Kidney (tissue), 14 donors: ENCODE measurements around the gene MOB3B. TPM values are rescaled to one million over a fixed set of nuclear protein-coding genes. Genes with fewer than 3 reads are reported as not detected.

Source experiments
- DNase-seq, 5 donors: peaks; one replicate each; pipeline ENCODE4 v3.0.0-alpha.2; 2013 to 2020
- FAIRE-seq: peaks from 2 replicates; lab custom pipeline; 2012; peaks lifted over from hg19 to GRCh38; lab: Jason Lieb, UNC
- H3K27ac ChIP-seq, 2 donors: one replicate each; pipeline ENCODE4 v1.7.0; 2013; ENCODE audit warnings: low read depth in 2 of 2, low read length in 2 of 2, inconsistent platforms in 1 of 2
- H3K27me3 ChIP-seq: one replicate; pipeline ENCODE4 v1.7.1; 2013; ENCODE audit warnings: low read length, inconsistent platforms; ENCODE audit not compliant: control insufficient read depth, insufficient read depth
- H3K36me3 ChIP-seq, 3 donors: one replicate each; pipeline versions ENCODE4 v1.7.0 to v1.7.1; 2013; ENCODE audit warnings: low read length in 3 of 3, control low read depth in 1 of 3, inconsistent platforms in 1 of 3; ENCODE audit not compliant: insufficient read depth in 3 of 3, control insufficient read depth in 2 of 3
- H3K4me1 ChIP-seq, 3 donors: one replicate each; pipeline versions ENCODE4 v1.7.0 to v1.7.1; 2013; ENCODE audit warnings: low read length in 3 of 3, inconsistent platforms in 1 of 3, low read depth in 1 of 3; ENCODE audit not compliant: control insufficient read depth in 2 of 3, insufficient read depth in 2 of 3
- H3K4me3 ChIP-seq, 3 donors: one replicate each; pipeline versions ENCODE4 v1.7.0 to v1.8.1; 2013; ENCODE audit warnings: low read length in 3 of 3, control low read depth in 1 of 3, inconsistent platforms in 1 of 3
- H3K9ac ChIP-seq, 3 donors: one replicate each; pipeline versions ENCODE4 v1.7.0 to v1.7.1; 2013; ENCODE audit warnings: low read length in 3 of 3, control low read depth in 1 of 3, inconsistent platforms in 1 of 3
- H3K9me3 ChIP-seq, 3 donors: one replicate each; pipeline versions ENCODE4 v1.7.0 to v1.7.1; 2013; ENCODE audit warnings: low read length in 3 of 3, control low read depth in 1 of 3, inconsistent platforms in 1 of 3; ENCODE audit not compliant: control insufficient read depth in 2 of 3, insufficient read depth in 1 of 3
- intact Hi-C: fragments of 100-400 bp; cut with DNase I; formaldehyde crosslinking; loops from one replicate; pipeline ENCODE4 v1.11.1; 2022
- polyA plus RNA-seq: library from polyadenylated mRNA; stranded (reverse); fragments of 350-450 nt; fragmentation: Illumina TruSeq; extraction: RNeasy Lipid Tissue Mini Kit (QIAGEN cat#74804); gene quantifications from one replicate; pipeline ENCODE4 v1.2.3, GENCODE V29; 2014; ENCODE audit warnings: low read depth, low replicate concordance; ENCODE audit not compliant: insufficient read depth
- total RNA-seq: library from RNA; stranded (reverse); fragmentation: NEBNext Ultra II Directional; extraction: Animal tissue kit (Norgen Biotek cat#: 25700); gene quantifications from one replicate; pipeline ENCODE4 v1.2.1, GENCODE V29; 2021
- TF ChIP-seq, protein P1 (sequence below): IDR thresholded peaks from 3 replicates; pipeline ENCODE4 v1.5.1; 2012; ENCODE audit warnings: mild to moderate bottlenecking, moderate library complexity, borderline replicate concordance; ENCODE audit not compliant: insufficient read depth; ENCODE audit errors: extremely low read depth
- donor health status: control.
- donor health status: control.
- donor health status: control.
- donor health status: control.
- donor health status: control.
- donor health status: DM: yes; HTN: yes; CAD: no.
- donor health status: Normal renal cell carcinoma (clear cell type).

MOB3B gene
- total and polyA plus RNA-seq, 2 donors from 2014 or later: 5.9 to 22.5 TPM

DNA sequence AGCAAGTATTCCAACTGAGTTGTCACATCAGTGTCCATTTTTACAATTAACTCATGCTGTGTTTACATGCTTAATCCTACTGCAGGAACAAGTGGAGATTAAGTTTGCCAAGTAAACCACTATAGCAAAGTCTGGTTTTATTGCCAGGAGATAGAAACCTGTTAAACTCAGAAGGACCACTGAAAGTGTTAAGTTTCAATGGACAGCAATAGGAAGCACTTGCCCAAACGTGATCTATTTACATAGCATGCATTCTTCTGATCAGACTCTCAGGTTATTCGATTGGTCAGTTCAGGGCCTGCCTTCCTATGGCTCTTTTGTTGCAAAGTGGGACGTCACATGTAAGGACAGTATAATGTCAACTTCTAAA lies 33.5 kb downstream of the MOB3B start:
- intact Hi-C loops: no loop called here
- TF ChIP-seq, protein P1, sequence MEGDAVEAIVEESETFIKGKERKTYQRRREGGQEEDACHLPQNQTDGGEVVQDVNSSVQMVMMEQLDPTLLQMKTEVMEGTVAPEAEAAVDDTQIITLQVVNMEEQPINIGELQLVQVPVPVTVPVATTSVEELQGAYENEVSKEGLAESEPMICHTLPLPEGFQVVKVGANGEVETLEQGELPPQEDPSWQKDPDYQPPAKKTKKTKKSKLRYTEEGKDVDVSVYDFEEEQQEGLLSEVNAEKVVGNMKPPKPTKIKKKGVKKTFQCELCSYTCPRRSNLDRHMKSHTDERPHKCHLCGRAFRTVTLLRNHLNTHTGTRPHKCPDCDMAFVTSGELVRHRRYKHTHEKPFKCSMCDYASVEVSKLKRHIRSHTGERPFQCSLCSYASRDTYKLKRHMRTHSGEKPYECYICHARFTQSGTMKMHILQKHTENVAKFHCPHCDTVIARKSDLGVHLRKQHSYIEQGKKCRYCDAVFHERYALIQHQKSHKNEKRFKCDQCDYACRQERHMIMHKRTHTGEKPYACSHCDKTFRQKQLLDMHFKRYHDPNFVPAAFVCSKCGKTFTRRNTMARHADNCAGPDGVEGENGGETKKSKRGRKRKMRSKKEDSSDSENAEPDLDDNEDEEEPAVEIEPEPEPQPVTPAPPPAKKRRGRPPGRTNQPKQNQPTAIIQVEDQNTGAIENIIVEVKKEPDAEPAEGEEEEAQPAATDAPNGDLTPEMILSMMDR: no peak
- no peak overlapping the region for H3K9ac ChIP-seq
- no peaks in the 10 kb centered on the region for H3K9me3 ChIP-seq
- H3K27me3 ChIP-seq: no peaks in the 10 kb centered on the region
- H3K27ac ChIP-seq: no peak overlapping the region
- DNase-seq (no peak), FAIRE-seq (no peak)
- no peaks in the 10 kb centered on the region for H3K36me3 ChIP-seq
- no peak overlapping the region for H3K4me3 ChIP-seq
- no peaks in the 10 kb centered on the region for H3K4me1 ChIP-seq

DNA sequence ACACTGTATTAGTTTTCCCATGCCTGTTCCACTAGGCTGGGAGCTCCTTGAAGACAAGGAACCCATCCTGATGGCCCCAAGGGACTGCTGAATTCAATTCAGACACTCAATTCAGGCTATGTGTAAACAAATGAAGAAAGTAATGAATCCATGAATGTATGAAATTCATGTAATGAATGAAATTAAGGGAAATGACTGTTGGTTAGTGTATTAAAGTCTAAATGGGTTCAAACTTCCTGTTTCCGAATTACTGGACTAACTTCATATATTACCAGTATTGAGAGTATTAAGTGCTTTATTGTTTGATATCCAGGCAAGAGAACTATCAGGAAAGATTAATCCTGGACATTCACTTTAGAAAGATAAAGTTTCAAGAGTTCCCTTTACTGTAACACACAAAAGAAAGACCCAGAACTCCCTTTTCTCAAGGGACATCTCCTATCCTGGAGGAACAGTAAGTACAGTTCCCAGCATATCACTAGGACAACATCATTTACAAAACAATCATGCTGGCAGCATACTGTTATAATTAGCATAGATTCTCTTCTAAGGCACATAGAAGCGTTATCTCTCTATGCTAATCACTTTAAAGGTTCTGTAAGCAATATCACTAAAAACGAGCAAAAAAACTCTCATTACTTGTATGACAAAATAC lies 34.0 kb downstream of the MOB3B start:
- DNase-seq (no peak), FAIRE-seq (no peak)
- H3K9me3 ChIP-seq: no peaks in the 10 kb centered on the region
- TF ChIP-seq, protein P1: no peak
- H3K27me3 ChIP-seq: no peaks in the 10 kb centered on the region
- intact Hi-C loops: no loop called here
- no peaks in the 10 kb centered on the region for H3K36me3 ChIP-seq
- H3K4me1 ChIP-seq: no peaks in the 10 kb centered on the region
- no peak overlapping the region for H3K4me3 ChIP-seq
- H3K27ac ChIP-seq: no peak overlapping the region
- H3K9ac ChIP-seq: no peak overlapping the region

DNA sequence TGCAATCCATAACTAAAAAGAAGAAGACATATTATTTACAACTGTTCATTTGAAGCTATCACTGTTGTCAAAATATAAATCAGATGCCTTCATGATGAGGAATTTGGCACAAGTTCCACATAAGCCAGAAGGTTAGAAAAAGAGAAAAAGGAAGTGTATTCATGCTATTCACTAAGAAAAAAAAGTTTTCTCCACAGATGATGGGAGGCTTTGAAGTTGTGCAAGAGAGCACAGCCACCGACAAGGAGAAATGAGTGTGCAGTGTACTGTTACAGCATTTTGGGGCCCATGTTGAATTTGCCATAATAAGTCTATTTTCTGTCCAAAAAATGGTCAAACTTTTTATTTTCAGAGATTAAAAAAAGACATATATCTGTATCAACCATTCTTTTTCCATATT lies 38.5 kb downstream of the MOB3B start:
- Histone ChIP-seq H3K27ac (no peak overlapping the region), H3K4me3 (no peak overlapping the region), H3K9ac (no peak overlapping the region), H3K36me3 (no peaks in the 10 kb centered on the region), H3K4me1 (peaks cover 0 to 2% (median 0%) of the 10 kb centered on the region in 3 donors), H3K9me3 (no peaks in the 10 kb centered on the region), H3K27me3 (no peaks in the 10 kb centered on the region)
- intact Hi-C loops: no loop called here
- TF ChIP-seq, protein P1: no peak
- FAIRE-seq (no peak), DNase-seq (peak in 2 of 5 donors; percentile 49 to 54)
